Nephron progenitor cell (in vitro differentiated cells): ENCODE measurements around the gene SLC25A24.
"Not testable (repeated sequence)": the region's sequence is repeated elsewhere in the genome, so short reads cannot be mapped to it uniquely, and the experiment has no call there.

Experiments
- DNase-seq: peaks from one replicate; pipeline ENCODE4 v3.0.0; 2021
- H3K27ac Mint-ChIP-seq: 2 replicates; pipeline ENCODE4 v1.8.0; 2021; ENCODE audit warnings: mild to moderate bottlenecking, moderate library complexity, mixed read lengths
- H3K27me3 Mint-ChIP-seq: 2 replicates; pipeline ENCODE4 v1.8.0; 2021; ENCODE audit warnings: mild to moderate bottlenecking, low read depth, mixed read lengths; ENCODE audit not compliant: poor library complexity
- H3K36me3 Mint-ChIP-seq: 2 replicates; pipeline ENCODE4 v1.8.0; 2021; ENCODE audit warnings: low read depth, mixed read lengths
- H3K4me1 Mint-ChIP-seq: 2 replicates; pipeline ENCODE4 v1.8.0; 2021; ENCODE audit warnings: mixed read lengths
- H3K4me3 Mint-ChIP-seq: 2 replicates; pipeline ENCODE4 v1.8.0; 2021; ENCODE audit warnings: mild to moderate bottlenecking, moderate library complexity, mixed read lengths
- H3K9me3 Mint-ChIP-seq: 2 replicates; pipeline ENCODE4 v1.8.0; 2021; ENCODE audit warnings: mild to moderate bottlenecking, moderate library complexity, mixed read lengths
- CTCF ChIP-seq: fragments of 200-600 bp; sonication (generic); IDR thresholded peaks from 2 replicates; pipeline ENCODE4 v1.5.0; 2021; ENCODE audit warnings: antibody characterized with exemption

Gene SLC25A24

GRCh38 chr1:108214641-108215465 is 14.7 kb upstream of the SLC25A24 start:
- TF ChIP-seq CTCF, result peak; percentile 68
- DNase-seq, H3K4me1 Mint-ChIP-seq, H3K27me3 Mint-ChIP-seq, H3K36me3 Mint-ChIP-seq, H3K27ac Mint-ChIP-seq, H3K4me3 Mint-ChIP-seq, H3K9me3 Mint-ChIP-seq: not testable (repeated sequence)

GRCh38 chr1:108211014-108211413 is 10.9 kb upstream of the SLC25A24 start:
- no peak overlapping the region for H3K4me3 Mint-ChIP-seq
- no peak overlapping the region for H3K27ac Mint-ChIP-seq
- no peaks in the 10 kb centered on the region for H3K36me3 Mint-ChIP-seq
- peaks cover 10% of the 10 kb centered on the region for H3K27me3 Mint-ChIP-seq
- DNase-seq, result no peak
- H3K4me1 Mint-ChIP-seq, result peaks cover 8% of the 10 kb centered on the region
- no peak for TF ChIP-seq CTCF
- peaks cover 30% of the 10 kb centered on the region for H3K9me3 Mint-ChIP-seq

GRCh38 chr1:108209456-108210108 is 9.4 kb upstream of the SLC25A24 start:
- no peak for DNase-seq
- H3K4me1 Mint-ChIP-seq, result peaks cover 8% of the 10 kb centered on the region
- peaks cover 10% of the 10 kb centered on the region for H3K27me3 Mint-ChIP-seq
- H3K4me3 Mint-ChIP-seq, result no peak overlapping the region
- TF ChIP-seq CTCF, result no peak
- no peaks in the 10 kb centered on the region for H3K36me3 Mint-ChIP-seq
- H3K27ac Mint-ChIP-seq, result no peak overlapping the region
- peaks cover 44% of the 10 kb centered on the region for H3K9me3 Mint-ChIP-seq

GRCh38 chr1:108208724-108209446 is 8.7 kb upstream of the SLC25A24 start:
- H3K27me3 Mint-ChIP-seq, result peaks cover 10% of the 10 kb centered on the region

GRCh38 chr1:108203582-108203981 is 3.4 kb upstream of the SLC25A24 start:
- not testable (repeated sequence) for H3K4me3 Mint-ChIP-seq, DNase-seq, H3K27me3 Mint-ChIP-seq, H3K36me3 Mint-ChIP-seq, H3K27ac Mint-ChIP-seq
- peaks cover 49% of the 10 kb centered on the region for H3K9me3 Mint-ChIP-seq
- peaks cover 21% of the 10 kb centered on the region for H3K4me1 Mint-ChIP-seq

More at GRCh38 chr1:108208724-108209446, 8.7 kb upstream of the SLC25A24 start:
- Mint-ChIP-seq H3K4me3 (no peak overlapping the region), H3K9me3 (peaks cover 51% of the 10 kb centered on the region), H3K4me1 (peaks cover 8% of the 10 kb centered on the region), H3K36me3 (no peaks in the 10 kb centered on the region), H3K27ac (no peak overlapping the region)
- TF ChIP-seq CTCF, result no peak
- peak; percentile 19 for DNase-seq

- no peak overlapping the region for H3K27ac Mint-ChIP-seq
- DNase-seq, result no peak
- H3K36me3 Mint-ChIP-seq, result peaks cover 21% of the 10 kb centered on the region
- no peak for TF ChIP-seq CTCF
- H3K4me3 Mint-ChIP-seq, result peak overlapping the region; percentile 95
- peaks cover 33% of the 10 kb centered on the region for H3K4me1 Mint-ChIP-seq
- H3K9me3 Mint-ChIP-seq, result peaks cover 44% of the 10 kb centered on the region
- no peaks in the 10 kb centered on the region for H3K27me3 Mint-ChIP-seq
These were observed 1.5 kb upstream of the SLC25A24 start for GRCh38 chr1:108201687-108202086.
